Measurements from ENCODE around the gene EPHA2.
A peak's percentile ranks its signal among the peaks of the same experiment; 100 is the strongest.

Gene EPHA2

DNA sequence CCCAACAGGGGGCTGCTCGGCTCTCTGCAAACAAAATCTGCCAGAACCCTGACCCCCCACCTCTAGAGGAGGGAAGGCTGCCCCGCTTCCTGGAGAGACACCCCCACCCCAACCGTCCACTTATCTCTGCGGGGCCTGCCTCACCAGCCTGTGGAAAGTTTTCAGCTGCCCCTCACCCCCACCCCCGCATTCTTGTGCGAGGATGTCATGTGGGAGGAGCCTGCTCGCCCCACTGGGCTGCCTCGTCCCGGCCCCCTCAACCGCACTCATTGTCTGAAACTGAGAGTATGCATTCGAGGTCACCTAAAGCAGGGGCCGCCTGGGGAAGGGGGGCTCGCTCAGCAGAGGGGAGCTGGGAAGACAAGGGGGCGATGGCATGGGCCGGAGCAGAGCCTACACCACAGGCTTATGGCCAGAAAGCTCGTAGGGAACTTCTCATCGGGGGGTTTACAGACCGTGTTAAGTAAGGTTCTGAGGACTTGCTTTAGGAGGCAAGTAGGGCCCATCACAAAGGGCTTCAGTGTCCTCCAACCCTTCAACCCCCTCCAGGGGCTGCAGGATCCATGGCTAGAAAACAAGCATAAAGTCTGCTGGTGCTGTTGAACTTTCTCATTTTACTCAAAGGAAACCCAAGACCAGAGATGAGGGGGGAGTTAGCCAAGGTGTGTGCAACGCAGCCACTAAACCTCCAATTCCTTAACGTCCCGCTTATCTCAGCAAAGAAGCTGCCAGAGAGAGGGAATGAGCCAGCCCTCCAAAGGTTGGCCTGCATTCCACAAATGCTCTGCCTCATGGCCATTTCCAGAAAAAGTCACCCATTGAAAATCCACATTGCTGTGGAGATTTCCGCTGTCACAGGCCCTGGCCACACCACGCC, 9.4 kb downstream of the EPHA2 start:
- TF ChIP-seq, protein P1, sequence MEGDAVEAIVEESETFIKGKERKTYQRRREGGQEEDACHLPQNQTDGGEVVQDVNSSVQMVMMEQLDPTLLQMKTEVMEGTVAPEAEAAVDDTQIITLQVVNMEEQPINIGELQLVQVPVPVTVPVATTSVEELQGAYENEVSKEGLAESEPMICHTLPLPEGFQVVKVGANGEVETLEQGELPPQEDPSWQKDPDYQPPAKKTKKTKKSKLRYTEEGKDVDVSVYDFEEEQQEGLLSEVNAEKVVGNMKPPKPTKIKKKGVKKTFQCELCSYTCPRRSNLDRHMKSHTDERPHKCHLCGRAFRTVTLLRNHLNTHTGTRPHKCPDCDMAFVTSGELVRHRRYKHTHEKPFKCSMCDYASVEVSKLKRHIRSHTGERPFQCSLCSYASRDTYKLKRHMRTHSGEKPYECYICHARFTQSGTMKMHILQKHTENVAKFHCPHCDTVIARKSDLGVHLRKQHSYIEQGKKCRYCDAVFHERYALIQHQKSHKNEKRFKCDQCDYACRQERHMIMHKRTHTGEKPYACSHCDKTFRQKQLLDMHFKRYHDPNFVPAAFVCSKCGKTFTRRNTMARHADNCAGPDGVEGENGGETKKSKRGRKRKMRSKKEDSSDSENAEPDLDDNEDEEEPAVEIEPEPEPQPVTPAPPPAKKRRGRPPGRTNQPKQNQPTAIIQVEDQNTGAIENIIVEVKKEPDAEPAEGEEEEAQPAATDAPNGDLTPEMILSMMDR (IDR thresholded peaks at IDR 0.05), result no peak
- H3K4me3 ChIP-seq, result peak overlapping the region; percentile 67
- DNase-seq (ENCODE audit: low spot score), result peak; percentile 86
- peak overlapping the region; percentile 79 to 94 for H3K27ac ChIP-seq

DNA sequence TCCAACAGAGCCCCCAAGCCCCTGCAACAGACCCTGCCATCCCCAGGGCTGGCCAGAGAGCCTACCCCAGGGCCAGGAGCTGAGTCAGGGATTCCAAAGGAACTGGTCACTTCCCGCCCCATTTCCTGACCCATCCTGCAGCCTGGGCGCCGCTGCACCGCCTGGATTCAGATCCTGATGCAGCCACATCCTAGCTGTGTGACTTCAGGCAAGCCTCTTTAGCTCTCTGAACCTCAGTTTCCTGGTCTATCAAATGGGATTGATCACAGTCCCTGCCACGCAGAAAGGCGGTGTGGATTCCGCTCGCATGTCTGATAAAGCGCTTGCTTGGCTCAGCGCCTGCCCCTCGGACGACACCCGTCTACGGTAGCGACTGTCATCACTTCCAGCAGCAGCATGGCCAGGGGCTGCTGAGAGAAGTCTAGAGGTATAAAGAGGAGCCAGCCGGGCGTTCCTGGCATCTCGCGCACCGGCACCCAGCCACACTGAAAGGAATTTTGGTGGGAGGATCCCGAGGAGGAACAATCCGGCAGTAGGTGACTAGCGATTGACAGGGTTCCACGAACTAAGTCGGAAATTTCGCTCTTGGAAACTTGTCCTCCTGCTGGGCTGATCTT, 10.1 kb downstream of the EPHA2 start:
- TF ChIP-seq, protein P1 (IDR thresholded peaks at IDR 0.05), result no peak
- DNase-seq (ENCODE audit: low spot score), result peak; percentile 87
- peak overlapping the region; percentile 79 to 94 for H3K27ac ChIP-seq
- H3K4me3 ChIP-seq, result peak overlapping the region; percentile 67

DNA sequence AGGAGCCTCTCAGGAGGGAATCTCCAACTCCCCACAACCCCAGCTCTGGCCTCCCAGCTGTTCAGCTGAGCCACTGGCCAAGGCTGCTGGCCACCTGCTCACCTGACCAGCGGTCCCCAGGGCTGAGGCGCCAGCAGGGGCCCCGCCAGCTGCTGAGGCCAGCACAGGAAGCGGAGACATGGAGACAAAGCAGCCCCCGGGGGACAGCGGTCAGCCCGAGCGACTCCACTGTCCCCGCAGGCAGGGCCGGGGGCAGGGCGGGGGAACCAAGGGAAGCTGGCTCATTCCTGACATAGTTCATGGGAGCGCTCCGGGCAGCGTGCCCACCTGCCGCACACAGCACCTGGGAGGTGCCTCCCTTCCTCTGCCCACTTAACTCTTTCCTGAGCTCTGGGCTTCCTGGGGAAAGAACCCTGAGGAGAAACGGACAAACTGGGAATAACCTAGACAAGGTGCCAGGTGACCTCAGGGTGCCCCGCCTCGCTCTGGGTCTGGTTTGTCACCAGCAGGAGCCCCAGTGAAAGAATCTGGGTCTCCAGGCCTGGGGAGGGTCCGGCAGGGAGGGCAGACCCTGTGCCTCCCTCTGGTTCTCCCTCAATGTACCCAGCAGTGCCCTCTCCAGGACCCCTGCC, 10.7 kb downstream of the EPHA2 start:
- Histone ChIP-seq H3K27ac (peak overlapping the region; percentile 79 to 94), H3K4me3 (peak overlapping the region; percentile 67)
- DNase-seq (ENCODE audit: low spot score), result no peak

DNA sequence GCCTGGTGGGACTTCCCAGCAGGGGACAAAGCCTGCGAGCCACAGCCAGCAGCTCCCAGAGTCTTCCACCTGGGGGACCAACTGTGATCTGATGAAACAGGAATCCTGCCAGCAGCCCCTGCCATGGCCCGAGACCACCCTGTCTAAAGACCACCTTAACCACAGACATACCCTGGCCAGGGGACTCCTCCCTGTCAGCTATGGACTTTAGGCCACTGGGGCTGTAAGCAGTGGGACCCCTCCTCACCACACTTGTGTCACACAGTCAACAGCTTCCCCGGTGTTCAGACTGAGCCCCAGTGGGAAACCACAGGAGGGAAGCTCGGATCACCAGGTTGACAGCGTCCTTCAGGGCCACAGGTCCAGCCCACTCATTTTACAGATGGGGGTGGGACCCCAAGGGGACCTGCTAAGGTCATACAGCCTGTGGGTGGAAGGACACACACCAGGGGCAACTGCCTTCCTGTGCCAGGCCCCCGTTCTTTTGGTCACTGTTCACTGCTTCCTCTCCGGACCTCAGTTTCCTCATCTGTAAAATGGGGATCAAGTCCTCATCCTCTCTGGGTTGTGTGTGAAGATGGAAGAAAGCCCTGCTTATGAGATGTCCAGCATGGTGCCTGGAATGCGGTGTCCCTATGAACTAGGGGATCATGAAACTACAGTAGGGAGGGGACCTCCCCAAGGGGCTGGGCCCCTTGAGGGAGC, 11.4 kb downstream of the EPHA2 start:
- Histone ChIP-seq H3K4me3 (peak overlapping the region; percentile 67), H3K27ac (peak overlapping the region; percentile 79 to 94)
- DNase-seq (ENCODE audit: low spot score), result no peak
- TF ChIP-seq, protein P1 (IDR thresholded peaks at IDR 0.05), result no peak

More for the DNA sequence above, 10.7 kb downstream of the EPHA2 start:
- TF ChIP-seq, protein P1 (IDR thresholded peaks at IDR 0.05), result no peak

DNA sequence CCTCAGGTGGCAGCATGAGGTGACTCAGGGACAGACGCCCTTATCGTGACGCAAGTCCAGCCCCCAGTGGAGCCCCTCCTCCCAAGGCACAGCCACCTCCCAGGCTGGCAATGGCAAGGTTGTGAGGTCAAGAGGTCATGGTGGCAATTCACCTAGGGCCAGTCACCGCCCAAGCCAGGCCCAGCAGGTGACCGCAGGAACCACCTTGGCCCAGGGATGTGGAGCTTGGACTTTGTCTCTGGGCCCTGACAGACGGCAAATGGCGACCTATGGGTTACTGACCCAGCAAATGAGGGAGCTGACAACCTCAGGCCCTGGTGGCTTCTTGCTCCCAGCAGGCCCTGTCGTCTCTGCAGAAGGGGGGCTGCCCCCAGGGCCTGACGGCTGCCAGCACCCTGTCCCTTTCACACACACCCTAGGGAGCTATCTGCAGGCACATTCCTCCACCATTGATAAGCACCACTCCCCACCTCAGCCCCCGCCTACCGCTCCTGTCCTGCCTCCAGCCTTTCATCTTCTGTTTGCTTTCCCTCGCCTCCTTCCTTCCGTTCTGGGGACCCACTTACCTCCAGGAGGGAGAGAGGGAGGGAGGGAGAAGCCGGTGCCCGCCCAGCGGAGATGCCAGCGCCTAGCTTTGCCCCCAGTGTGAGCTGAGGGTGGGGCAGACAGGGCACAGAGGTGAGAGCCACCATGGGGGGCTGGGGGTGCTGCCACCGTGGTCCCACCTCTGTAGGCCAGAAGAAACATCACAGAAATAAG, 12.1 kb downstream of the EPHA2 start:
- Histone ChIP-seq H3K27ac (peak overlapping the region; percentile 79 to 94), H3K4me3 (no peak overlapping the region)
- no peak for DNase-seq (ENCODE audit: low spot score)
- TF ChIP-seq, protein P1 (IDR thresholded peaks at IDR 0.05), result no peak

DNA sequence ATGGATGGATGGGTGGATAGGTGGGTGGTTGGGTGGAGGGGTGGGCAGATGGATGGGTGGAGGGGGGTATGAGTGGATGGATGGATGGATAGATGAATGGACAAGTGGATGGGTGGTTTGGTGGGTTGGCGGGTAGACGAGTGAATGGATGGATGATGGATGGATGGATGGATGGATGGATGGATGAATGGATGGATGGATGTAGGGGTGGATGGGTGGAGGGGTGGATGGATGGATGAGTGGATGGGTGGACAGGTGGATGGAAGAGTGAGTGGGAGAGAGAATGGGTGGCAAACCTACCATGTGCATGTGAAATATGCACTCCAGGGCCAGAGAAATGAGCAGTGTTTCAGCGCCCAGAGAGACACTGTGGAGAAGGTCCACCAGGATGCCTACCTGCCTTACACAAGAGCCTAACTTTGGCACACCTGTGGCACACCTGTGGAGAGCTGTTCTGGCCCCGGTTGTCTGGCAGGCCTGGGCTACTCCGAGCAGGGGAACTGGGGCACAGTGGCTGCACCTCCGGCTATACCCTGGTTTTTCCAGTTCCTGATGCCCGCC, 12.8 kb downstream of the EPHA2 start:
- DNase-seq (ENCODE audit: low spot score), result no peak
- no peak overlapping the region for H3K4me3 ChIP-seq
- TF ChIP-seq, protein P1 (IDR thresholded peaks at IDR 0.05), result no peak
- H3K27ac ChIP-seq, result peak overlapping the region in 1 of 2 donors; percentile 94

All from coronary artery (tissue), 2 donors.